Sigmoid colon (tissue), 7 donors: Measurements from ENCODE around the gene BCL2L13. TPM values are rescaled to one million over a fixed set of nuclear protein-coding genes. Genes with fewer than 3 reads are reported as not detected.

ENCODE experiments used
- DNase-seq: peaks from one replicate; pipeline ENCODE4 v3.0.0-alpha.2; 2019
- H3K27ac ChIP-seq, 4 donors: fragments of 200-600 bp; sonication (generic); one replicate each; pipeline ENCODE4 v1.5.1; 2016 to 2019; ENCODE audit warnings: mild to moderate bottlenecking in 1 of 4
- H3K27me3 ChIP-seq, 3 donors: fragments of 200-600 bp; sonication (generic); one replicate each; pipeline ENCODE4 v1.5.1; 2019; ENCODE audit warnings: mild to moderate bottlenecking in 1 of 3
- H3K36me3 ChIP-seq, 4 donors: fragments of 200-600 bp; sonication (generic); one replicate each; pipeline ENCODE4 v1.5.1; 2016 to 2019
- H3K4me1 ChIP-seq, 4 donors: fragments of 200-600 bp; sonication (generic); one replicate each; pipeline ENCODE4 v1.5.1; 2017 to 2019
- H3K4me3 ChIP-seq, 4 donors: fragments of 200-600 bp; sonication (generic); one replicate each; pipeline ENCODE4 v1.5.1; 2017 to 2019; ENCODE audit warnings: mild to moderate bottlenecking in 2 of 4, moderate library complexity in 1 of 4
- H3K9me3 ChIP-seq, 4 donors: fragments of 200-600 bp in 3 of 4; sonication (generic) in 3 of 4; one replicate each; pipeline versions ENCODE4 v1.5.1 to v1.6.1; 2013 to 2019
- EP300 ChIP-seq, 4 donors: sonication (generic); formaldehyde crosslinking; IDR thresholded peaks; one replicate each; pipeline ENCODE4 v1.6.1; 2017; ENCODE audit warnings: antibody characterized with exemption in 4 of 4
- POLR2A ChIP-seq, 2 donors: fragments of 450-650 bp; IDR thresholded peaks; one replicate each; pipeline ENCODE4 v1.6.1; 2016; ENCODE audit warnings: antibody characterized with exemption in 2 of 2, mild to moderate bottlenecking in 2 of 2, moderate library complexity in 2 of 2
- POLR2AphosphoS5 ChIP-seq, 4 donors: sonication (generic); formaldehyde crosslinking; IDR thresholded peaks; one replicate each; pipeline ENCODE4 v1.6.1; 2017; ENCODE audit warnings: antibody characterized with exemption in 4 of 4
- WGBS, 2 donors: extraction: QIAGEN DNeasy Blood & Tissue Kit; methylation state at CpG; one replicate each; pipeline ENCODE4 v1.1.7; 2013; 5-methylcytosine and 5-hydroxymethylcytosine counted together
- intact Hi-C: fragments of 100-400 bp; cut with DNase I; formaldehyde crosslinking; loops from one replicate; pipeline ENCODE4 v1.15.1; 2023
- polyA plus RNA-seq, 3 donors: library from polyadenylated mRNA; stranded (reverse); fragments of 200-250 nt; gene quantifications; one replicate each; pipeline ENCODE4 v1.2.3, GENCODE V29; 2013
- total RNA-seq, 4 donors: library from RNA; depleted of rRNA; stranded (reverse); fragments of >200 nt; gene quantifications; one replicate each; pipeline ENCODE4 v1.1.0, GENCODE V29; 2016
- TF ChIP-seq, protein P1 (sequence below), 4 experiments: fragments of 450-650 bp in 3 of 4; fragments of 200-600 bp in 1 of 4; IDR thresholded peaks; one replicate each; pipeline ENCODE4 v1.5.1; 2016 to 2019; ENCODE audit warnings: antibody characterized with exemption in 4 of 4, mild to moderate bottlenecking in 3 of 4, moderate library complexity in 2 of 4
- donor health status: healthy with polysubstance abuse.
- donor health status: Bipolar disorder and iron deficiency.
- donor health status: healthy.

The BCL2L13 gene
- total and polyA plus RNA-seq, 7 donors = 29.4 to 68.1 (median 59.2) TPM

DNA sequence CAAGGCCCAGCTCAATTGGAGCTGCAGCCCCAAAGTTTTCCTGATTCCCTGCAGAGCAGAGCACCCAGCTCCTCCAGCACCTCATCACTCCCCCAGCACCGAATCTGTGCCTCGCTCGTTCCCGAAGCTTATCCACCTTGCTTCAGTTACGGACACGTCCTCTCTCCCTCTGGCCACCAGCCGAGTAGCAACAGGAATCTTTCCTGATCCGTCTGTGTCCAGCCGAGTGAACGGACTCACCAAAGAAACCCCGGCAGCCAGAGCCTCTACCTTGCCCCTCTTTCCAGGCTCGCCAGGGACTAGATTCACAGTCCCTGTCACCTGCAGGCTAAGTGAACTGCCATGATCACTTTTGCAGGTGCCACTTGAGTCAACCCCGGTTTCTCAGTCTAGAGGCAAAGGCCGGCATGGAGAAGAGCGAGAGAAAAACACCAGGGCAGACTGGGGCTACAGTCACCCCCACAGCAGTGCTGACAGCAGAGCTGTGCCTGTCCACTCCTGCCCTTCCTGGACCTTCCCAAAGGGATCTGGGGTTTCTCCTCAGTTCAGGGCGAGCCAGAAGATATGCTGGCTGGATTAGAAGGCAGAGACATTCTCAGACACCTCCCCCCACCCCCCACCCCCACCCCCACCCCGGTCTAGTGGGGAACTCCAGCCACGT lies 103.4 kb downstream of the BCL2L13 start:
- Histone ChIP-seq H3K4me3 (no peak overlapping the region), H3K27me3 (no peaks in the 10 kb centered on the region), H3K4me1 (peaks cover 0 to 6% (median 4%) of the 10 kb centered on the region in 4 donors), H3K27ac (no peak overlapping the region), H3K36me3 (peaks cover 0 to 9% (median 0%) of the 10 kb centered on the region in 4 donors), H3K9me3 (no peaks in the 10 kb centered on the region)
- TF ChIP-seq EP300 (IDR thresholded peaks at IDR 0.05) = no peak
- no peak for TF ChIP-seq POLR2AphosphoS5 (IDR thresholded peaks at IDR 0.05)
- TF ChIP-seq, protein P1, sequence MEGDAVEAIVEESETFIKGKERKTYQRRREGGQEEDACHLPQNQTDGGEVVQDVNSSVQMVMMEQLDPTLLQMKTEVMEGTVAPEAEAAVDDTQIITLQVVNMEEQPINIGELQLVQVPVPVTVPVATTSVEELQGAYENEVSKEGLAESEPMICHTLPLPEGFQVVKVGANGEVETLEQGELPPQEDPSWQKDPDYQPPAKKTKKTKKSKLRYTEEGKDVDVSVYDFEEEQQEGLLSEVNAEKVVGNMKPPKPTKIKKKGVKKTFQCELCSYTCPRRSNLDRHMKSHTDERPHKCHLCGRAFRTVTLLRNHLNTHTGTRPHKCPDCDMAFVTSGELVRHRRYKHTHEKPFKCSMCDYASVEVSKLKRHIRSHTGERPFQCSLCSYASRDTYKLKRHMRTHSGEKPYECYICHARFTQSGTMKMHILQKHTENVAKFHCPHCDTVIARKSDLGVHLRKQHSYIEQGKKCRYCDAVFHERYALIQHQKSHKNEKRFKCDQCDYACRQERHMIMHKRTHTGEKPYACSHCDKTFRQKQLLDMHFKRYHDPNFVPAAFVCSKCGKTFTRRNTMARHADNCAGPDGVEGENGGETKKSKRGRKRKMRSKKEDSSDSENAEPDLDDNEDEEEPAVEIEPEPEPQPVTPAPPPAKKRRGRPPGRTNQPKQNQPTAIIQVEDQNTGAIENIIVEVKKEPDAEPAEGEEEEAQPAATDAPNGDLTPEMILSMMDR (IDR thresholded peaks at IDR 0.05) = no peak
- TF ChIP-seq POLR2A (IDR thresholded peaks at IDR 0.05) = no peak
- 71 to 75% methylated on average over 18 of the region's 18 CpGs for WGBS, 2 donors
- DNase-seq = no peak
- intact Hi-C loops = loop anchor here (5.0 to 10.0 kb wide), 2 partner anchors 40 to 333 kb away; partner anchors contain the start of gene PEX26

DNA sequence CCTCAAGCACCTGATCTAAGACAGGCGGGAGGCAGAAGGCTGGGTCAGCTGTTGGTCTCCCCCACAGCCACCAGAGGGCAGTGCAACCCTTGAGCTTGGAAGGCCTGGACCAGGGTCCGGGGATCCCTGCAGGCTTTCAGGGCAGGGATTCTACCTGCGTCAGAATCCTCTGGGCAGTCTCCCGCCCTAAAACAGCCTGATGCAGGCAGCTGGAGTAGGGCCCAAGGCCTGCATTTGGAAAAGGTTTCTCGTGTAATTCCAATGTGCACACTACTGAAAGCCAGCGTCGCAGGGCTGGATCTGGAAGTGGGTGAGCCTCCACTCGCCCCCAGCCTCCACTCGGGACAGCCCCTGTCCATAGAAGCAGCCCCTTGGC lies 104.0 kb downstream of the BCL2L13 start:
- DNase-seq = peak; percentile 77
- no peak for TF ChIP-seq EP300 (IDR thresholded peaks at IDR 0.05)
- TF ChIP-seq, protein P1 (IDR thresholded peaks at IDR 0.05) = peak; percentile 19 to 71 (median 50)

DNA sequence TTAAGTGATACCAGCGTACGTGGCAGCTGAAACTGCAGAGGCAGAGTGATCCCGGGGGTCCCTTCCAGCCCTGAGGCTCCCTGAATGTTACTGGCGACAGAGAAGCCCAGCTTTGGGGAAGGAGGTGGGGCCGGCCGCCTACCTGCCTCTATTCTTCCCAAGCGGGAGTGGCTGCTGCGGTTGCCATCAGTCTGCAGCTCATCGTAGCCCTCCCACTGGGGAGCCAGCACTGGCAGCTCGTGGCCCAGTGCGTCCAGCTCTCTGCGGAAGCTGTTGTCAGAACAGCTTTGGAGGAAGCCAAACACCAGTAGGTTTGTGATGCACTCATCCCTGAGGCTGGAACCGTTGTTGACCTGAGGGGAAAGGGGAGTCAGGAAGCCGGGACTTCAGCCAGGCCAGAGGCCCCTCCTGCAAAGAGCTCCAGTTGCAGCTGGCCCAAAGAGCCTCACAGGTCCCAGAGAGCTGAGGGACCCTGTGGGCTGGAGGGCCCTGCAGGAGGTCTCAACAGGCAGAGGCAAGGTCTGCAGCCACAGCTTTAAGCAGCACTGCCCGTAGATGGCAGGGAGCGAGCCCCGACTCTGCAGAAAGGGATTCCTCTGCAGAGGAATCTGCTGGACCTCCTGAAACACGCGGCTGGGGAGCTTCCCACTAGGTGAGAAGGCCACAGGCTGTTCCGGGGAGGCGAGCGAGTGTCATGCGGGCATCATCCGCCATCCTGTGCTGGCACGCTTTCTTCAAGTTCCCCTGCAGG lies 105.3 kb downstream of the BCL2L13 start:
- Histone ChIP-seq H3K27ac (no peak overlapping the region), H3K9me3 (no peaks in the 10 kb centered on the region), H3K27me3 (no peaks in the 10 kb centered on the region), H3K36me3 (no peaks in the 10 kb centered on the region), H3K4me3 (no peak overlapping the region), H3K4me1 (peaks cover 0 to 6% (median 4%) of the 10 kb centered on the region in 4 donors)
- DNase-seq = no peak
- 84 to 87% methylated on average over 25 of the region's 25 CpGs for WGBS, 2 donors
- TF ChIP-seq EP300 (IDR thresholded peaks at IDR 0.05) (no peak), POLR2AphosphoS5 (IDR thresholded peaks at IDR 0.05) (no peak), POLR2A (IDR thresholded peaks at IDR 0.05) (no peak)
- TF ChIP-seq, protein P1 (IDR thresholded peaks at IDR 0.05) = no peak
- intact Hi-C loops = loop anchor here (5.0 to 10.0 kb wide), 2 partner anchors 38 to 331 kb away; partner anchors contain the start of gene PEX26

More for the DNA sequence above, 104.0 kb downstream of the BCL2L13 start:
- H3K4me1 ChIP-seq = peaks cover 0 to 6% (median 4%) of the 10 kb centered on the region in 4 donors
- no peaks in the 10 kb centered on the region for H3K27me3 ChIP-seq
- 52 to 62% methylated on average over 9 of the region's 9 CpGs for WGBS, 2 donors
- peaks cover 0 to 9% (median 0%) of the 10 kb centered on the region in 4 donors for H3K36me3 ChIP-seq
- H3K9me3 ChIP-seq = no peaks in the 10 kb centered on the region
- H3K4me3 ChIP-seq = no peak overlapping the region
- H3K27ac ChIP-seq = no peak overlapping the region
- intact Hi-C loops = loop anchor here (5.0 to 10.0 kb wide), 2 partner anchors 40 to 332 kb away; partner anchors contain the start of gene PEX26

DNA sequence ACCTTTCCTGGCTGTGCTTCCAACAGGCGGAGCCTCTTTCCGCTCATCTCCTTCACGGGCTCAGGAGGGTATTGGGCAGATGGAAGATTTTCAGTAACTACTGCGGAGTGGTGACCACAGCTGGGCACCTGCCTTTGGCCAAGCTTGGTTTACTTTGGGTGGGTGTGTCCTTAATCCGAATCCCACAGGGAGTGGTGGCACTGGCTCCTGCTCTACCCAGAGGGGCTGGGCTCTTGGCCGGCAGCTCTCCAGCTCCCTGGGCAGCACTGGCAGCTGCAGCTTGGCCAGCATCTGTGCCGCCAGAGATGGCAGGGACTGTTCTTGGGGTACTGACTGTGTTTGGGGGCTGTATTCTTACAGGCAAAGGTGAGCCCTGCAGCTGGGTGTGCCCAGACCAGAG lies 105.9 kb downstream of the BCL2L13 start:
- no peaks in the 10 kb centered on the region for H3K36me3 ChIP-seq
- H3K4me3 ChIP-seq = no peak overlapping the region
- H3K4me1 ChIP-seq = peaks cover 0 to 6% (median 4%) of the 10 kb centered on the region in 4 donors
- no peaks in the 10 kb centered on the region for H3K27me3 ChIP-seq
- intact Hi-C loops = loop anchor here (5.0 to 10.0 kb wide), 2 partner anchors 38 to 330 kb away; partner anchors contain the start of gene PEX26
- no peak for DNase-seq
- no peak overlapping the region for H3K27ac ChIP-seq
- TF ChIP-seq EP300 (IDR thresholded peaks at IDR 0.05) = no peak
- no peak for TF ChIP-seq POLR2A (IDR thresholded peaks at IDR 0.05)
- no peak for TF ChIP-seq POLR2AphosphoS5 (IDR thresholded peaks at IDR 0.05)
- TF ChIP-seq, protein P1 (IDR thresholded peaks at IDR 0.05) = no peak
- no peaks in the 10 kb centered on the region for H3K9me3 ChIP-seq
- 53 to 83% methylated on average over 7 of the region's 7 CpGs for WGBS, 2 donors
